Inflammatory macrophage treated with lipopolysaccharide for 1 hour (primary cell): Measurements from ENCODE around the gene DDX1.

Source experiments
- DNase-seq, 2 donors: peaks; one replicate each; pipeline ENCODE4 v3.0.0-alpha.2; 2020 to 2022

Gene DDX1

GRCh38 chr2:15562354-15563031, 29.2 kb upstream of the DDX1 start:
- no peak for DNase-seq

GRCh38 chr2:15563227-15564100, 28.2 kb upstream of the DDX1 start:
- DNase-seq, result no peak

GRCh38 chr2:15565392-15565791, 26.3 kb upstream of the DDX1 start:
- DNase-seq, result no peak

DNA sequence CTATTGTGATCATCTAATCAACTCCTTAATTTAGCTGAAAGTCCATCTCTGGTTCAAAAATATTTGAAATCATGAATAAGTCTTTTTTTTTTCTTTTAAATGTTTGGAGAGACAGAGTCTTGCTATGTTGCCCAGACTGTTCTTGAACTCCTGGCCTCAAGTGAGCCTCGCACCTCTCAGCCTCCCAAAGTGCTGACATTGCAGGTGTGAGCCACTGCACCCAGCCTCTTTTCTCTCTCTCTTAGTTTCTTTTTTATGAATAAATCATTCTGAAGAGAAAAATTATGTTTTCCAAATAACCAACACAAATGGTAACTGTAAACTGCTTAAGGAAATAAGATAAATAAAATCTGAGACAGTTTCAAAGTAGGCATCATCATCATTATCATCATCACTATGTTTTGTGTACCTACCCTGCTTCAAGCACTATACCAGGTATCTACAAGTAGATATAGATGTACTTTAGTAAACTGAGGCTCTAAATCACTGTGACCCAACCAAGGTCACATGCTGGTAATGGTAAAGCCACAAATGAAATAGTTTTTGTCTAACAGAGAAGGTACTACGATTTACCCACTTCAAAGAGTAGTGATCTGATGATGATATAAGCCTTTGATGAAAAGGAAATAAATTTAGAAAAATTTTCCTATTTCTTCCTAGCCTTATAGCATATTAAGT, 25.5 kb upstream of the DDX1 start:
- DNase-seq, result no peak

GRCh38 chr2:15566912-15567311, 24.8 kb upstream of the DDX1 start:
- no peak for DNase-seq

DNA sequence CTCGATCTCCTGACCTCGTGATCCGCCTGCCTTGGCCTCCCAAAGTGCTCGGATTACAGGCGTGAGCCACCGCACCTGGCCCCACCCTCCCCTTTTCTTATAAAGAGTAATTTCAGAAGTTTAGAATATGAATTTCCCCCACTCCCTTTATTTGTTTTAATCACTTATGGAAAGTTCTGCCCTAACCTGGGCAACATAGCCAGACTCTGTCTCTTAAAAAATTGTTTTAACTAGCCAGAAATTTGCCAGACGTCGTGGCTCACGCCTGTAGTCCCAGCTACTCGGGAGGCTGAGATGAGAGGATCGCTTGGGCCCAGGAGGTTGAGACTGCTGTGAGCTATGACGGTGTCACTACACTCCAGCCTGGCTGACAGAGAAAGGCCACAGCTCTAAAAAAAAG, 22.8 kb upstream of the DDX1 start:
- DNase-seq, result no peak

GRCh38 chr2:15570104-15570503, 21.6 kb upstream of the DDX1 start:
- no peak for DNase-seq

DNA sequence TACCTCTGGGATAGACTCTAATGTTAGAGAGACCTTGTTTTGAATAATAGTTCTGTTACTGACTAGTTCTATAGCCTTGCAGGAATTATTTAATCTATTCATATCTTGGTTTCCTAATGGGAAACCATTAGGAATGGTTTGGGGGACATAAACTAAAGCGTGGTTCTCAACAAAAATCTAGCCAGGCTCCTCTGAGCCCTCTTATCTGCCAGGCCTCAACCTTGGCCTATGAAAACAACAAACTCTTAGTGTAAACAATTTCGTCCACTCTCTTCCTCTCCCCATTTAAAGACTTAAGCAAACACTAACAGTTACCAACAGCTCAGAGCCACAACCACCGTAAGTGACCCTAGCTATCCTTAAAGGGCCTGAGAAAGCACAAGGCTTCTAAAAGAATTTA, 19.9 kb upstream of the DDX1 start:
- DNase-seq, result no peak

- peak; percentile 56 to 93 for DNase-seq
Measured at GRCh38 chr2:15577071-15577735, 14.5 kb upstream of the DDX1 start.

DNA sequence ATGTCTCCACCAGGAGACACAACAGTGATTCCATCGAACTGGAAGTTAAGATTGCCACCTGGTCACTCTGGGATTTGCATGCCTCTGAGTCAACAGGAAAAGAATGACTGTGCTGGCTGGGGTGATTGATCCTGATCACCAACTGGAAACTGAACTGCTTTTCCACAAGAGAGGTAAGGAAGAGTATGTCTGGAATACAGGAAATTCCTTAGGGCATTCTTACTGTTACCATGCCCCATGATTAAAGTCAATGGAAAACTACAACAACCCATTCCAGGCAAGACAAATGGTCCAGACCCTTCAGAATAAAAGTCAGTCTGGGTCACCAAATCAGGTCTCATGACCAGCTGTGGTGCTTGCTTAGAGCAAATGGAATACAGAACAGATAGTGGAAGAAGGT, 12.0 kb upstream of the DDX1 start:
- no peak for DNase-seq

DNA sequence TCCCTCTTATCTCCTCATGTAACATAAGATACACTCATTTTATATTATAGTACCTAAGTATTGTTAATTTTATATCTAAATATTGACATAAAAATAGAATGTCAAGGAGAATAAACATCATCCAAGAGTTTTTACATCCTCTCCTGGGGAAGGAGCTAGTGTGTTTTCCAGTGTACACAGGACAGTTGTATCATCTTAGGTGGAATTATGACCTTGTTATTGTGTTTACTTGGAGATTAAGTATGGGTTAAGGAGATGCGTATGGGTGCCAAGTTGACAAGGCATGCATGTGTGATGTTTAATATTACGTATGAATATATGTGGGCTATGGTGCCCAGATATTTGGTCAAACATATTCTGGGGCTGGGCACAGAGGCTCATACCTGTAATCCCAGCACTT, 11.2 kb upstream of the DDX1 start:
- DNase-seq, result no peak

GRCh38 chr2:15582710-15583357, 8.8 kb upstream of the DDX1 start:
- DNase-seq, result no peak

DNA sequence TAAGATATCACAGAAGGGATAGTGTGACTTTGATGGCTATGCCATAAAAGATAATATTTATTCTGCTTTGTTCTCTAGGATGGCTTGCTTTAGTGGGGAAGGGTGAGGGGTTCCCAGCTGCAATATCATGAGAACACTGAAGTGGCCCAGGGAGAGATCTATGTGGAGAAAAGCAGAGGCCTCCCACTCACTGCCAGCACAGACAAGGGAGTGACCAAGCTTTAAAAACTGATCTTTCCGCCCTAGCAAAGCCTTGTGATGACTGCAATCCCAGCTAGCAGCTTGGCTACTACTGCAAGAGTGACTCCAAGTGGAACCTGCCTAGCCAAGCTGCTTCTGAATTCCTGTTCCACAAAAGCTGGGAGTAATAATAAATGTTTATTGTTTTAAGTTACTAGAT, 7.8 kb upstream of the DDX1 start:
- no peak for DNase-seq

GRCh38 chr2:15584316-15584715, 7.4 kb upstream of the DDX1 start:
- no peak for DNase-seq

DNA sequence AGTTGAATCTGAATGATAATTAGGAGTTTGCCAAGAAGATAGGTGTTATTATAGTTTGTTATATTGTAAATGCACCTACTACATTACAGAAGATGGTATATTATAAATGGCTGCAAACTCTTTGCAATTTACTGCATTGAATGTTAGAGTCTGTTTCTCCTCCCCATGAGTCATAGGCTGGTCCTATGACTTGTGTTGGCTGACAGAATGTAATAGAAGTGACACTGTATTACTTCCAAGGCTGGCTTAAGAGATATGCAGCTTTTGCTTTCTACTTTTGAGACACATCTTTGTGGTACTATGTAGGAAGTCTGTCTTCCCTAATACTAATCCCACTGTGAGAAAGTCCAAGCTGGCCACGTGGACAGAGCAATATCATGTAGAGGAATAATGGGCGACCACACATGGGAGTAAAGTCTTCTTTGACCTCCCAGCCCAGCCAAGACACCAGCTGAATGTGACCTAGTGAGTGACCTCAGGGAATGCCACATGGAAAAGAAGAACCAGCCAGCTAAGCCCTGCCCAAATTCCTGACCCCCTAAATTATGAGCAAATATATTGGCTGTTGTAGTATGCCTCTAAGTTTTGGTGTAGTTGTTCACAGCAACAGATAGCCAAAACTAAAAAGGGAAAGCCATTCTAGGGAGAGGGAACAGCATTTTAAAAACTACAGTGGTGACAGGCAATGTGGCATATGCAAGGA, 6.8 kb upstream of the DDX1 start:
- DNase-seq, result peak; percentile 7 to 52

DNA sequence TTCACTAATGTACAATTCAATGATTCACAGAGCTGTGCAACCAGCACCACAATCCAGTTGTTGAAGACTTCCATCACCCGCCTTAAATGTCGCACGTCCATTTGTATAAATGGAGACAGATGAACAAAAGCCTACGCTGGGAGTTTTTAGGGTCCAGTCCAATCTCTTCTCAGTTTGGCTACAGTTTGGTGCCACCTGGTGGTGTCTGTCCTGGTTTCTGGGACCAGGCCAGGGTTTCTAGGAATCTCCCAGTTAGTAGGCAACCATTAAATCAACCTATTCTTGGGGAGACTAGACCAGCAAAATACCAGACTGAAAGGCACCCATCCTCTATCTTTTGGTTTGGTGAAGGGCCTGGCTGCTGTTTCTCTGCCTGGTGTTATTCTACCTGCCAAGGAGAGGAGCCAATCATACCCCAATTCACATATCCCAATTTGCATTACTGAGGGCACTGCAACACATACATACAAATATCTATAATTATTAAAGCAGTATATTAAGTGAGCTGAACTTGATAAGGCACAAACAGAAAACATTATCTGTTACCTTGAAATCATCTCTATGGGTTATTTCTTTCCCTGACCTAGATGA, 3.2 kb upstream of the DDX1 start:
- peak; percentile 9 to 51 for DNase-seq

GRCh38 chr2:15591373-15591691, 336 bp upstream of the DDX1 start:
- DNase-seq, result no peak

DNA sequence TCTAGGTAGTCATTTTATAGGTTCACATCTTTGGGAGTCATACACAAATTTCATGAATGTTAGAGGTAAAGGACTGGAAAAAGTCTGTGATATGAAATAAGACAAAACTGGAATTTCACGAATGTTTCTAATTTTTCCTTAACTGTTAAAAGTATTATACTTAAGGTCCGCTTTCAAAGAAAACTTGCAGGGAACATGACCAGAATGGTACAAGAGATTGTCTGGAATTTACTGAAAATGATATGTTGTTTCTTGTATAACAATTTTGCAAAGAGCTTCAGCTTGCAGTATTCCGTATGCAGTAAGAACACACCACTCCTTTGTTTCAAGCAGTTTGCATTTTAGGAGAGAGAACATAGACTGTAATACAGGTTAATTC, 1.6 kb downstream of the DDX1 start:
- no peak for DNase-seq

GRCh38 chr2:15594291-15595256, 2.9 kb downstream of the DDX1 start:
- DNase-seq, result no peak

DNA sequence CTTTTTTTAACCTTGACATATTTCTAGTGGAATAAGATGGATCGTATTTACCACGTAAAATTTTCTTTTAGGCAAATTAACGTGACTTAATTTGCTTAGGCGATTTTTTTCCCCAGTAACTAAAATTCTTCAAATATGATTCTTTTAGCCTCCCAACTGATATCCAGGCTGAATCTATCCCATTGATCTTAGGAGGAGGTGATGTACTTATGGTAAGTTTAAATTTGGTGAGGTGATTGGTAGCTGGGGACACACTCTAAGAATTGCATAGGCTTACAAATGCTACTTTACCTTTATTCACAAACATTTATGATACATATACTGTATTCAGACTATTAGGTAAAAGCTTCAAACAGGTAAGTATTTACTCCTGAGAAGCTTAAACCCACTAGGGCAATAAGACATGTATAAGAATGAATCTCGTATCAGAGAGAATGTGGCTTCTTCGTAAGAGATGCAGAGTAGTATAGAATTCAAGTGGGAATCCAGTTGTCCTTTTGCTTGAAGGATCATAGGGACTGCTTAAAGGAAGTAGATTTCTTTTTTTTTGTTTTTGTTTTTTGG, 3.8 kb downstream of the DDX1 start:
- no peak for DNase-seq
